GM18502 (cell line): ENCODE data around the gene CDCP1.

Experiments
- ATAC-seq: cut with Tn5 transposase; IDR thresholded peaks from one replicate; pipeline ENCODE4 v1.9.1; 2021; ENCODE audit warnings: mild to moderate bottlenecking; ENCODE audit not compliant: unreplicated experiment, poor library complexity

The CDCP1 gene

DNA sequence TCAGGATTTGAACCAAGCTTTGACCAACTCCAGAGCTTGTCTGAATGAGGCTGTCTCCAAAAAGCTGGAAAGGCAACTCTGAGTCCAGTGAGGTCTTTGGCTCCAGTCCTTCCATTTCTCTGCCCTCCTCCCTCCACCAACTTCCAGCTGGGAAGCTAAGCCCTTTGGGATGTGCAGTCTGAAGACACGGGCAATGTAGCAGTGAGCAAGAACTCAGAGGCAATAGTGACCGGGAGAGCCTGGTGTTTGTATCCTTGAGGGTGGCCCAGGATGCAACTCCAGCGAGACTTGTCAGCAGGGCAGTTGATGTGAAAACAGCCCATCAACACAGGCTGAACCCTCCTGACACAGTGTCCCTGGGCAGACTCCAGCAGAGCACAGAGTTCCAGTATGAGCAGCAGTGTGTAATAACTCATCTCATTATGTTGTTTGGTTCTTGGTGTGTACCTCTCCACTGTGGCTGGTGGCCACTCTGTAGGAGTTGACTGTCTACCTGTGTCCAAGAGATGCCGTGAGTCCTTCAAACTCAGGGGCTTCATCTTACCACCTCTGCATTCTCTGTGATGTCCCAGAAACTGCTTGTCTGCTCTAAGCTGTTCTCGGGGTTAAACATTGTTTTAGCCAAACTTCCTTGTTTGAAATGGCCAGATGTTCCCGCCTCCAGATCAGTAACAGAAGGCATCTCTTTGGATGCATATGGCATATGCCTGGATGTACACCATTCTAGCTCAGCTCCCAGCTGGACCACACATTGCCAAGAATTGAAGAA lies 6.6 kb downstream of the CDCP1 start:
- no peak for ATAC-seq

- no peak for ATAC-seq
Observed at GRCh38 chr3:45137656-45138181, 8.5 kb downstream of the CDCP1 start.

DNA sequence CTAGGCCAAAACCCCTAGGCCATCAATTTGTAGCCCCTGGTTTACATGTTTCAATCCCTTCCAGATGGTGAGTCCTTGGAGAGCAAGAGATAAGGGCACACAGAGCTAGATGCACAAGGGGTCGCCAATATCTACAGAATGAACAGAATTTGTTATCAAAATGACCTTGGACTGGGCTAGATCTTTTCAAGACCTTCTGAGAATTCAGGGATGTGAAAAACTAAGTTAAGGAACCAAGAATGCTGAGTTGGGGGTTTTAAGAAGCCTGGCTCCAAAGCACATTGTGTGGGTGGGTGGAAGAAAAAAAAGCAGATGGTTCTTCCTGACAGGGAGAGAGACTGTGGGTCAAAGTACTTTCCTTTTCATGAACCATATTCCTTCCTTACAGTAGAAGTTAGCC lies 10.2 kb downstream of the CDCP1 start:
- ATAC-seq = no peak

DNA sequence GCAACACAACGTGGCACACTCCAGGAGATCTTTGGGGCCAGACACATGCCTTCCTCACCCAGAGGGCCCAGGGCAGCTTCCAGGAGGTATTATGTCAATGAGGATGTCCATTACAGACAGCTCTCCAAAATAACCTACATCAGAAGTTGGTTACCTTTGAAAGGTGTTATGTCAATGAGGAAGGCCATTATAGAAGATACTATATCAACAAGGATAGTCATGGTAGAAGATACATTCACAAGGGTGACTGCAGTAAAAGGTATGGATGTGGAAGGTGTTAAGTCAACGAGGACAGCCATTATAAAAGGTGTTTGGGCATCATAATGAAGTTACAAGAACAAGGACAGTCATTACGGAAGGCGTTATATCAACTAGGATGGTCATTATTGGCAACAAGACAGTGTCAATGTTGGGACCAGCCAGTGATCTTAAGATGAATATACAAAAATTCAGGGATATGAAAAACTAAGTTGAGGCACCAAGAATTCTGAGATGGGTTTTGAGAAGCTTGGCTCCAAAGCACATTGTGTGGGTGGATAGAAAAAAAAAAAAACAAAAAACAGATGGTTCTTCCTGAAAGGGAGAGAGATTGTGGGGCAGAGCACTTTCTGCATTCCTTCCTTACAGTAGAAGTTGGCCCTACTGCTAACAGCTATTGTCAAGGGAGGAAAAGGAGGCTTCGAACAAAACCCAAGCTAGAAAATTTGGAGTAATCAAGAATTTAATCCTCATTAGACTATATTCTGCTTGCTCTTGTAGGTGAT lies 11.2 kb downstream of the CDCP1 start:
- ATAC-seq = no peak

DNA sequence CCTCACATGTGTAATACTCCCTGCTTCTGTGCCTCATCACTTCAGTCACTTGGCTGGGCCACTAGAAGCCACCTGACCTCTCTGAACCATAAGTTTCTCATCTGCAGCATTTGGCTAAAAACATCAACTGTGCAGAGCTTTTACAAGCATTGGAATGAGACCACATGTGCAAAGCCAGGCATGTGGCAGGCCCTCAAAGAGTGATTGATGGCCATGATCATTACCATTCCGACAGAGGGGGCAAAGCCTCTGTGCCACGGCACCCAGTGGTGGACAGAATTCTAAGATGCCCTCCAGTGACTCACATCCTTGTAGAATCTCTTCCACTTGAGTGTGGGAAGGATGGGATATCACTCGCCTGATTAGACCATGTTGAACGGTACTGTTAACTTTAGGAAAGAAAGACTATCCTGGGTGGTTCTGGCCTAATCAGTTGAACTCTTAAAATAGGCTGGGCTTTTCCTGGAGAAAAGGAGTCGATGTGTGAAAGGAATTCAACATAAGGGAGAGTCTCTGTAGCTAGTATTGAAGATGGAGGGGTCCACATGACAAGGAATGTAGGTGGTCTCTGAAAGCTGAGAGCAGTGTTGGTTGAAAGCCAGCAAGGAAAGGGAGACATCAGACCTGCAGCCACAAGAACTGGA lies 13.5 kb downstream of the CDCP1 start:
- ATAC-seq = no peak

GRCh38 chr3:45131201-45131600 lies 15.0 kb downstream of the CDCP1 start:
- ATAC-seq = no peak

DNA sequence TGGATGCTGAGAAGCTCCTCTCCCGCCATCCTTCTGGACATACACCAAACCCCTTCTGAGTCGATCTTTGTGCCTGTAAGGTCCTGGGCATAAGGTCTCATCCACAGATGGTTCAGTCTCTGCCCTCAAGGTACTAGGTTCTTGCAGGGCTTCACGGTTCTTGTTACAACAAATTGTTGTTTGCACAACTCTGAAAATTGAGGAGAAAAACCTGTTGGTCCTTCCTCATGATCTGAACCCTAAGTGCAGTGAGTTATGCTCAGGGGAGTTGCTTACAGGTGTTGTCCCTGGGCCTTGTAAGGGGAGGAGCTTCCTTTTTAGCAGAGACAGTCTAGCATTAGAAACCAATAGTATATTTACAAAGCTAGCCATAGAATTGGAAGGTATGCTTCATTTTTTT lies 15.7 kb downstream of the CDCP1 start:
- no peak for ATAC-seq

- ATAC-seq = no peak
Observed at GRCh38 chr3:45128950-45129349, 17.2 kb downstream of the CDCP1 start.

GRCh38 chr3:45127130-45127822 lies 18.9 kb downstream of the CDCP1 start:
- no peak for ATAC-seq

GRCh38 chr3:45126730-45127129 lies 19.4 kb downstream of the CDCP1 start:
- no peak for ATAC-seq

- no peak for ATAC-seq
Observed at GRCh38 chr3:45125550-45126026, 20.6 kb downstream of the CDCP1 start.

GRCh38 chr3:45124956-45125355 lies 21.2 kb downstream of the CDCP1 start:
- ATAC-seq = no peak

GRCh38 chr3:45124352-45124751 lies 21.8 kb downstream of the CDCP1 start:
- ATAC-seq = no peak

- ATAC-seq = no peak
Observed at GRCh38 chr3:45123581-45124269, 22.5 kb downstream of the CDCP1 start.

DNA sequence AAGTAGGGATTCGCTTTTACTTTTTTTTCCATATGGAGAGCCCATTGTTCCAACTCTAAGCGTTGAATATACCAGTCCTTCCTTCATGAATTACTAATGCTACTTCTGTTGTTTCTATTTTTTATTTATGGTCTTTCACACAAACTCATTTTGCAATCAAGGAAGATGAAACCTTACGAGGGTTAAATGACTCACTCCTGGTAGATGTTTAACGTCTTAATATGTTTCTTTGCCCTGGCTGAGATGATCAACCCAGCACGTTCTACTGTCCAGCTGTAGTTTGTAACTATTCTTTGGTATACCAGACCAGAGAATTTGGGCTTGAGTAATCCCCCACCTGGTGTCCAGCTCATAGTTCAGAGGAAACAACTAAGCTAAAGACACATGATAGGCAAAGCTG lies 23.1 kb downstream of the CDCP1 start:
- no peak for ATAC-seq

- ATAC-seq = no peak
Observed at GRCh38 chr3:45120359-45121158, 25.6 kb downstream of the CDCP1 start.

- no peak for ATAC-seq
Observed at GRCh38 chr3:45119824-45120358, 26.3 kb downstream of the CDCP1 start.

DNA sequence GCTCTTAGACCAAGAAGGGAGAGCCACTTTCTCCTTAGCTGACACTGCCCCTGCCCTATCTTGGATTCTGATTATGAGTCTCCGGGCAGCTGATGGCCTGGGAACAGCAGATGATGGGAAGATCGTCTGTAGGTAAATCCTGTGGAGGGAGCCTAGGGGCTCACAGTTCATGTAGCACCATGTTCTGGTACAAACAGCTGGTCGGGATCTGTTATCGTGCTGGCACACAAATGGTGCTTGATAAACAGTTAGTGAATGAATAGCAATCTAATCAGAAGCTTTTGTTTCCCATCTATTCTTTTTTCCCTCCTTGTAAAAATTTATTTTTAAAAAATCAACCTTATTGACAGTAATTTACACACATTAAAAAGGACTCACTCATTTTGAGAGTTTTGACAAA lies 26.8 kb downstream of the CDCP1 start:
- no peak for ATAC-seq

DNA sequence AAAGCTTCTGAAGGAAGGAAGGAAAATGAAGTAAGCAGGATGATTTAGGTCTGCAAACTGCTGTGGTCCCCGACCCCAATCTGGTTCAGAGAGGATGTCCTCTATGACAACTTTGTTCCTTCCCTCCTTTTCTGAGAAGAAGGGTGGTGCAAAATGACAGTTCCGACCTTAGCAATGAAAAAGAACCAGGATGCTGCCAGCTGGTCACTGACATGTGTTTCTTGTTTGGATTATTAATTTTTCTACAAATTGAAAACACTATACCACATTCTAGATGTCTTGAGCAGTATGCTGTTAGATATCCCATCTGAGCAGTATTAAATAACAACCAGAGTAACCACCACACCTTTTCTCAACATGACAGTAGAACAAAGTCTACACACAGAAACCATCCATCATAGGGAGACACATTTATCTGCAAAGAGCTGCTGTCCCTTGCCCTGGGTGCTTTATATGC lies 27.5 kb downstream of the CDCP1 start:
- no peak for ATAC-seq
